Choroid plexus epithelial cell (primary cell): Measurements from ENCODE around the gene FBXL17.

Experiments used
- DNase-seq: peaks from one replicate; pipeline ENCODE4 v3.0.0-alpha.2; 2010; ENCODE audit warnings: low read depth
- H3K4me3 ChIP-seq: 2 replicates; pipeline ENCODE4 v1.5.1; 2011; ENCODE audit warnings: low read depth, mild to moderate bottlenecking, control low read depth, low read length, moderate library complexity
- CTCF ChIP-seq: conservative IDR thresholded peaks from 2 replicates; pipeline ENCODE4 v1.5.1; 2011; ENCODE audit warnings: low read depth, mild to moderate bottlenecking, control low read depth, inconsistent platforms, low read length, moderate library complexity

The FBXL17 gene

GRCh38 chr5:107955321-107955720 lies 426.6 kb downstream of the FBXL17 start:
- no peak for DNase-seq
- no peak overlapping the region for H3K4me3 ChIP-seq

GRCh38 chr5:107954254-107954653 lies 427.6 kb downstream of the FBXL17 start:
- no peak for TF ChIP-seq CTCF
- no peak overlapping the region for H3K4me3 ChIP-seq
- no peak for DNase-seq

More at GRCh38 chr5:107955321-107955720, 426.6 kb downstream of the FBXL17 start:
- no peak for TF ChIP-seq CTCF

DNA sequence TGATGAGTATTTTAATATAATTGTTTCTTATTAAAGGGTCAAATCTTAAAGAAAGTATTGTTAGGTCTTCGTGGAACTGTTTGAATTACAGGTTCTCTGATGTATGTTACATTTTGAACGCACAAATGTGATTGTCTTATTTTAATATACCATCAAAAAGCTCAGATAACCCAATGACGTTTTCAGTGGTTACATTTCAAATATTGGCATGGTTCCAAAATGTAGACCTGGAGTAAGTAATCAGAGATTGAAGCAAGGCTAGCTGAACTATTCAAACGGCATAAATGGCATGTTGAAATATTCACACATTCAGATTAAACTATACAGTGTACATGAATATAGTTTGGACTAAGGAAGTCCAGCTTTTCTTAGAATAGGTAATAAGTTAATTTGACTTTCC lies 429.4 kb downstream of the FBXL17 start:
- no peak for DNase-seq
- no peak for TF ChIP-seq CTCF
- H3K4me3 ChIP-seq = no peak overlapping the region

GRCh38 chr5:107951309-107951708 lies 430.6 kb downstream of the FBXL17 start:
- DNase-seq = no peak

GRCh38 chr5:107950776-107951175 lies 431.1 kb downstream of the FBXL17 start:
- TF ChIP-seq CTCF = no peak
- no peak for DNase-seq
- no peak overlapping the region for H3K4me3 ChIP-seq

More at GRCh38 chr5:107951309-107951708, 430.6 kb downstream of the FBXL17 start:
- H3K4me3 ChIP-seq = no peak overlapping the region
- no peak for TF ChIP-seq CTCF

DNA sequence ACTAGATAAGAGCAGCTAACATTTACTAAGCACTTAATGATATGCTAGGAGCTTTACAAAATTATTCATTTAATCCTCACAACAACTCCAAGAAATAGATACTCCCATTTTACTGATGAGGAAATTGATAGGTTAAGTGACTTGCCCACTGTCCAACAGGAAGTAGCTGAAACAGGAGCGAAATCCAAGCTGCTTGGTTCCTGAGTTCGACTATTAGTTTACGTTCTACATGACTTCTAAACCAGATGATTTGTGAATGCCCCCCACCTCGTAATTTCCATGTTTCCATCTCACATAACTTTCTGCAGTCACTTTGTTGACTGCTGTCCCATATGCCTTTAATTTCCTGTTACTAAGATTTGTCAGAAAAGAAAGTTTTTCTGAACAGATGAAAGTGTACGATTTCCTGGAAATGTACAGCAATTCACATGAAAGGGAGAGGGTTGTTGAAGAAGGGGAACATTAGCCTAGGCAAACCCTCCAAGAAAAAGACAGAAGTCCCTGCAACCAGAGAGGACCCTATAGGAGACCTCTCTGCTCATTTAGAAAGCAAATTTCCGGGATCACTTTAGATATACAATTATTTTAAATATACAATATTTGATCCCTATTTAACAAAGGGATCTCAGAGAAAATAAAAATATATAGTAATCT lies 432.1 kb downstream of the FBXL17 start:
- no peak for TF ChIP-seq CTCF
- no peak for DNase-seq
- no peak overlapping the region for H3K4me3 ChIP-seq

DNA sequence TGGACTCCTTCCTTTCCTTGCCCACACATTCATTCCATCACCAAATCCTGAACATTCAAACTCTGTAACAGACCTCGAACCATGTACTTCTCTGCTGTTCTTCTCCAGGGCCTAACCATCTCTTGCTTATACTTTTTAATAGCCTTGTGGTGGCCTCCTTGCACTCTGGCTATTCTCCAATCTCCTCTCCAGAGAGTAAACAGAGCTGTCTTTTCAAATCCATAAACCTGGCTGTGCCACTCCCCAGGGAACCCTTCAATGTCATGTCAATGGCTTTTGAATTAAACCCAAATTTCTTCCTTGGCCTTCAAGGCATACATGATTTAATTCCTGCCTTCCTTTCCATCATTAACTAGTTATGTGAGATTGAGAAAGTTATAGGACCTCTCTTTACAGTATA lies 433.5 kb downstream of the FBXL17 start:
- no peak overlapping the region for H3K4me3 ChIP-seq
- no peak for DNase-seq
- no peak for TF ChIP-seq CTCF
